Measurements from ENCODE around the gene THSD4. TPM values are rescaled to one million over a fixed set of nuclear protein-coding genes. Genes with fewer than 3 reads are reported as not detected.

Gene THSD4
- total RNA-seq, 1 donor, result 15.6 TPM

DNA sequence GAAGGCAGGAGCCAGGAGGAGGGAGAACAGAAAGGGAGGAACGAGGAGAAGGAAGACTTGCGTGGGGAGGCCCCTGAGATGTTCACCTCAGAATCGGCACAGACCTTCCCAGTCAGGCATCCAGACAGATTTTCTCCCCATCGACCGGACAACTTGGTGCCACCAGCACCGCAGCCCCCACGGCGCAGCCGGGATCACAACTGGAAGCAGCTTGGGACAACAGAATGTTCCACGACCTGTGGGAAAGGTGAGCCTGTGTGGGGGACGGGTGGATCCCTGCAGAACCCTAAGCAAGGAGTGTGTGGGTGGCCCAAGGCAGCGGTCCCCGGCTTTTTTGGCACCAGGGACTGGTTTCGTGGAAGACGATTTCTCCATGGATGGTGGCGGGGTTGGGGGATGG is 622.5 kb downstream of the THSD4 start:
- H2AFZ ChIP-seq (ENCODE audit: low read length), result no peak overlapping the region
- no peak overlapping the region for H3K4me3 ChIP-seq (ENCODE audit: insufficient read depth, low read length)
- no peaks in the 10 kb centered on the region for H3K79me2 ChIP-seq (ENCODE audit: insufficient read depth, low read length)
- TF ChIP-seq, protein P1, sequence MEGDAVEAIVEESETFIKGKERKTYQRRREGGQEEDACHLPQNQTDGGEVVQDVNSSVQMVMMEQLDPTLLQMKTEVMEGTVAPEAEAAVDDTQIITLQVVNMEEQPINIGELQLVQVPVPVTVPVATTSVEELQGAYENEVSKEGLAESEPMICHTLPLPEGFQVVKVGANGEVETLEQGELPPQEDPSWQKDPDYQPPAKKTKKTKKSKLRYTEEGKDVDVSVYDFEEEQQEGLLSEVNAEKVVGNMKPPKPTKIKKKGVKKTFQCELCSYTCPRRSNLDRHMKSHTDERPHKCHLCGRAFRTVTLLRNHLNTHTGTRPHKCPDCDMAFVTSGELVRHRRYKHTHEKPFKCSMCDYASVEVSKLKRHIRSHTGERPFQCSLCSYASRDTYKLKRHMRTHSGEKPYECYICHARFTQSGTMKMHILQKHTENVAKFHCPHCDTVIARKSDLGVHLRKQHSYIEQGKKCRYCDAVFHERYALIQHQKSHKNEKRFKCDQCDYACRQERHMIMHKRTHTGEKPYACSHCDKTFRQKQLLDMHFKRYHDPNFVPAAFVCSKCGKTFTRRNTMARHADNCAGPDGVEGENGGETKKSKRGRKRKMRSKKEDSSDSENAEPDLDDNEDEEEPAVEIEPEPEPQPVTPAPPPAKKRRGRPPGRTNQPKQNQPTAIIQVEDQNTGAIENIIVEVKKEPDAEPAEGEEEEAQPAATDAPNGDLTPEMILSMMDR (IDR thresholded peaks at IDR 0.05; ENCODE audit: extremely low read depth, low read depth, low read length), result no peak
- no peak overlapping the region for H3K27ac ChIP-seq (ENCODE audit: low read depth, low read length)
- no peaks in the 10 kb centered on the region for H3K4me1 ChIP-seq (ENCODE audit: insufficient read depth, low read length)
- DNase-seq (ENCODE audit: insufficient read length, low spot score, missing footprints), result no peak
- no peaks in the 10 kb centered on the region for H3K9me3 ChIP-seq (ENCODE audit: low read depth, low read length)
- H4K20me1 ChIP-seq (ENCODE audit: insufficient read depth, low read length), result no peaks in the 10 kb centered on the region
- H3K27me3 ChIP-seq (ENCODE audit: insufficient read depth, low read length), result peaks cover 13% of the 10 kb centered on the region
- H3K36me3 ChIP-seq (ENCODE audit: insufficient read depth, low read length), result no peaks in the 10 kb centered on the region
- no peak overlapping the region for H3K4me2 ChIP-seq (ENCODE audit: insufficient read depth, low read length)

DNA sequence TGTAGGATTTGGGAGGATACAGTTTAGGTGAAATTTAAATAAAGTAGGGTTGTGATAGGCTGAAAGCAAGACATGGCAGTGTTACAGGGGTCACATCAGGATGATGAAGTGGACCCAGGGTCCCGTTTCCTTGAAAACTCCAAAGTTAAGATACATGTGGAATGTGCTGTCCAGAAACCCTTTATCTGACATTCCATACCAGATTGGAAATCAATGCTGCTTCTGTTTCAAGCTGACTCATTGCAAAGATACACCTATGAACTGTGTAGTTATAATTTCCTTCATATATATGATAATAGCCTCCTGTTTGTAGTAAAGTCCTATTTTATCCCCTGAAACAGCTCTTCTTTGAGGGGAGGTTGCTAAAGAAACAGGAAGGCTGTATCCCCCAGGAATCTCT is 624.1 kb downstream of the THSD4 start:
- no peak for DNase-seq (ENCODE audit: insufficient read length, low spot score, missing footprints)
- Histone ChIP-seq H3K36me3 (ENCODE audit: insufficient read depth, low read length) (no peaks in the 10 kb centered on the region), H3K4me2 (ENCODE audit: insufficient read depth, low read length) (no peak overlapping the region), H3K27me3 (ENCODE audit: insufficient read depth, low read length) (peaks cover 13% of the 10 kb centered on the region), H2AFZ (ENCODE audit: low read length) (no peak overlapping the region), H3K4me3 (ENCODE audit: insufficient read depth, low read length) (no peak overlapping the region), H3K79me2 (ENCODE audit: insufficient read depth, low read length) (no peaks in the 10 kb centered on the region), H3K27ac (ENCODE audit: low read depth, low read length) (no peak overlapping the region), H4K20me1 (ENCODE audit: insufficient read depth, low read length) (no peaks in the 10 kb centered on the region), H3K4me1 (ENCODE audit: insufficient read depth, low read length) (no peaks in the 10 kb centered on the region), H3K9me3 (ENCODE audit: low read depth, low read length) (no peaks in the 10 kb centered on the region)
- TF ChIP-seq, protein P1 (IDR thresholded peaks at IDR 0.05; ENCODE audit: extremely low read depth, low read depth, low read length), result no peak

DNA sequence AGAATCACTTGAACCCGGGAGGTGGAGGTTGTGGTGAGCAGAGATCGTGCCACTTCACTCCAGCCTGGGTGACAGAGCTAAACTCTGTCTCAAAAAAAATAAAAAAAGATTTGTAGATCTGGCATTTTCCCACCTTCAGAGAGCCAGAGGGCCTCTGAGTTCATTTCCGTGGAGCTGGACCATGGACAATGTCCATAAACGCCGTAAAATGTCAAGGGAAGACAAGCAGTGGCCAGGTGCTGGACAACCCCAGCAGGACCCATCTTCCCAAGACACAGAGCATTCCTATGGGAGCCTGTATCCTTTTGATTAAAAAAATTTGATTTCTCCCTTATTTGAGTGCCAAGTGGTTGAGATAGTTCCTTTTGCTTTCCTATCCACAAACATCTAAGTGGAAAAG is 627.7 kb downstream of the THSD4 start:
- Histone ChIP-seq H3K36me3 (ENCODE audit: insufficient read depth, low read length) (no peaks in the 10 kb centered on the region), H3K27ac (ENCODE audit: low read depth, low read length) (no peak overlapping the region), H3K4me1 (ENCODE audit: insufficient read depth, low read length) (peaks cover 11% of the 10 kb centered on the region), H4K20me1 (ENCODE audit: insufficient read depth, low read length) (no peaks in the 10 kb centered on the region), H2AFZ (ENCODE audit: low read length) (no peak overlapping the region), H3K9me3 (ENCODE audit: low read depth, low read length) (no peaks in the 10 kb centered on the region), H3K4me3 (ENCODE audit: insufficient read depth, low read length) (no peak overlapping the region), H3K4me2 (ENCODE audit: insufficient read depth, low read length) (no peak overlapping the region), H3K27me3 (ENCODE audit: insufficient read depth, low read length) (no peaks in the 10 kb centered on the region), H3K79me2 (ENCODE audit: insufficient read depth, low read length) (no peaks in the 10 kb centered on the region)
- no peak for DNase-seq (ENCODE audit: insufficient read length, low spot score, missing footprints)
- TF ChIP-seq, protein P1 (IDR thresholded peaks at IDR 0.05; ENCODE audit: extremely low read depth, low read depth, low read length), result no peak

DNA sequence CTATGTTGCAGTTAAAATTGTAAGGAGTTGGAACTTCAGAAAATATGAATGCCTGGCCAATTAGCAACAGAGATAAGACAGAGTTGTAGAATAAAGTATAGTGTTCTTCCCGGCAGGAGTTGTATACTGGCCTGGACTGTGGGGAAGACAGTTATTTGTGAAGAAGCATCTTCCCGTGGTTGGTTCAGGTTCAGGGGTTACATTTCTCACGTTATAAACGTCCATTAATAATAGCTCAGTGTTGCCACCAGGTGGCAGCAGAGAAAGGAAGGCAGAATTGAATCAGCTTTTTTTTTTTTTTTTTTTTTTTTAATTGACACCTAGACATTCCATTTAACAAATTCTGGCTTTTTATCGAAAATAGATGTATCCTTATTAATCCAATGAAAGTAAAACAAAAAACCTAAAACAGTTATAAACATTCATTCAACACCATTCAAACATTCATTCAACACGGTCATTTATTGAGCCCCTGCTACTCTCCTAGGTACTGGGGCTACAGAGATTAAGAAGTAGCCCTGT is 628.7 kb downstream of the THSD4 start:
- H3K4me2 ChIP-seq (ENCODE audit: insufficient read depth, low read length), result no peak overlapping the region
- H3K4me1 ChIP-seq (ENCODE audit: insufficient read depth, low read length), result peaks cover 20% of the 10 kb centered on the region
- no peak overlapping the region for H3K4me3 ChIP-seq (ENCODE audit: insufficient read depth, low read length)
- no peaks in the 10 kb centered on the region for H3K36me3 ChIP-seq (ENCODE audit: insufficient read depth, low read length)
- TF ChIP-seq, protein P1 (IDR thresholded peaks at IDR 0.05; ENCODE audit: extremely low read depth, low read depth, low read length), result peak; percentile 82
- H3K9me3 ChIP-seq (ENCODE audit: low read depth, low read length), result no peaks in the 10 kb centered on the region
- no peaks in the 10 kb centered on the region for H3K27me3 ChIP-seq (ENCODE audit: insufficient read depth, low read length)
- no peak overlapping the region for H2AFZ ChIP-seq (ENCODE audit: low read length)
- H4K20me1 ChIP-seq (ENCODE audit: insufficient read depth, low read length), result no peaks in the 10 kb centered on the region
- no peaks in the 10 kb centered on the region for H3K79me2 ChIP-seq (ENCODE audit: insufficient read depth, low read length)
- H3K27ac ChIP-seq (ENCODE audit: low read depth, low read length), result no peak overlapping the region
- DNase-seq (ENCODE audit: insufficient read length, low spot score, missing footprints), result no peak
